HepG2 (cell line): ENCODE measurements around the gene SLC25A28. TPM values are rescaled to one million over a fixed set of nuclear protein-coding genes. Genes with fewer than 3 reads are reported as not detected.
A peak's percentile ranks its signal among the peaks of the same experiment; 100 is the strongest.

ENCODE experiments used
- HBP1 ChIP-seq: IDR thresholded peaks from 2 replicates; pipeline ENCODE4 v1.6.1; 2016; ENCODE audit warnings: low read depth, control low read depth
- SOX13 ChIP-seq, 3 experiments: fragments of 450-650 bp in 1 of 3; sonication (generic) in 1 of 3; formaldehyde crosslinking in 1 of 3; IDR thresholded peaks in 2 of 3; conservative IDR thresholded peaks in 1 of 3; 2 replicates each; pipeline versions ENCODE4 v1.5.0 to v1.6.1; 2016 to 2020; ENCODE audit warnings: antibody characterized with exemption in 1 of 3, mild to moderate bottlenecking in 1 of 3, missing compliant biosample characterization in 1 of 3, missing genetic modification reagents in 1 of 3, moderate library complexity in 1 of 3
- ZFP36 ChIP-seq: fragments of 150-350 bp; IDR thresholded peaks from 2 replicates; pipeline ENCODE4 v1.6.1; 2018; ENCODE audit warnings: borderline replicate concordance, low read length, low read depth; ENCODE audit not compliant: partially characterized antibody
- ZFYVE20 ChIP-seq: sonication (generic); formaldehyde crosslinking; IDR thresholded peaks from 2 replicates; pipeline ENCODE4 v1.8.0; 2023; ENCODE audit warnings: low read depth, mild to moderate bottlenecking, moderate library complexity, missing genetic modification reagents, borderline replicate concordance
- ZNF317 ChIP-seq: sonication (generic); formaldehyde crosslinking; IDR thresholded peaks from 2 replicates; pipeline ENCODE4 v1.5.0; 2020; ENCODE audit warnings: mild to moderate bottlenecking, missing genetic modification reagents
- ZNF572 ChIP-seq: sonication (generic); formaldehyde crosslinking; IDR thresholded peaks from 2 replicates; pipeline ENCODE4 v1.5.1; 2020; ENCODE audit warnings: mild to moderate bottlenecking, missing genetic modification reagents
- ZNF850 ChIP-seq: sonication (generic); formaldehyde crosslinking; conservative IDR thresholded peaks from 2 replicates; pipeline ENCODE4 v1.9.0; 2021; ENCODE audit warnings: mild to moderate bottlenecking, missing genetic modification reagents
- polyA plus RNA-seq, 8 experiments: library from polyadenylated mRNA; depleted of rRNA in 3 of 8; stranded (reverse) in 7 of 8; unstranded in 1 of 8; fragments of >200 nt; fragmentation: Illumina TruSeq in 4 of 8; extraction: Trizol in 4 of 8; gene quantifications; 2 replicates each; pipeline versions ENCODE4 v1.2.1 to v1.2.3, GENCODE V29; 2011 to 2016; ENCODE audit warnings: low read depth in 4 of 8, missing spikeins in 1 of 8, mixed read lengths in 1 of 8; ENCODE audit not compliant: insufficient read depth in 1 of 8
- total RNA-seq, 5 experiments: library from RNA; depleted of rRNA; stranded (reverse); fragments of >200 nt; fragmentation: Illumina TruSeq; extraction: Trizol; gene quantifications; 2 replicates each; pipeline ENCODE4 v1.2.3, GENCODE V29; 2016; ENCODE audit warnings: low read depth in 1 of 5
- TF ChIP-seq, protein P1 (sequence below): sonication (generic); formaldehyde crosslinking; IDR thresholded peaks from 2 replicates; pipeline ENCODE4 v1.4.0; 2020; ENCODE audit warnings: missing genetic modification reagents, mild to moderate bottlenecking, borderline replicate concordance
- TF ChIP-seq, protein P2 (sequence below), 2 experiments: sonication (generic) in 1 of 2; formaldehyde crosslinking in 1 of 2; IDR thresholded peaks; 2 replicates each; pipeline versions ENCODE4 v1.4.0 to v1.6.1; 2018 to 2020; ENCODE audit warnings: missing genetic modification reagents in 2 of 2, borderline replicate concordance in 1 of 2, low read depth in 1 of 2, mild to moderate bottlenecking in 1 of 2, missing biosample characterization in 1 of 2
- TF ChIP-seq, protein P3 (sequence below), 2 experiments: fragments of 450-650 bp in 1 of 2; sonication (generic) in 1 of 2; formaldehyde crosslinking in 1 of 2; IDR thresholded peaks; 2 replicates each; pipeline versions ENCODE4 v1.6.1 to v1.8.0; 2016 to 2022; ENCODE audit warnings: antibody characterized with exemption in 1 of 2, mild to moderate bottlenecking in 1 of 2, missing genetic modification reagents in 1 of 2
- TF ChIP-seq, protein P4 (sequence below): sonication (generic); formaldehyde crosslinking; IDR thresholded peaks from 2 replicates; pipeline ENCODE4 v1.5.0; 2020; ENCODE audit warnings: mild to moderate bottlenecking, low read depth, missing genetic modification reagents, borderline replicate concordance

SLC25A28 gene
- total and polyA plus RNA-seq, 2 of the 13 experiments (the other 11 are each of a cell fraction or from before 2014, with no cell fraction given), result 15.2 to 41.0 TPM

- TF ChIP-seq HBP1 (CRISPR knock-in tag) (peak; percentile 87; the same call in 1 of the 2 replicates), ZNF572 (CRISPR knock-in tag) (peak; percentile 66; the same call in 1 of the 2 replicates), ZFYVE20 (CRISPR knock-in tag) (peak; percentile 87), ZFP36 (no peak), ZNF317 (0 out of 2 replicates have a peak, but pooled peaks have one; percentile 48), SOX13 (IDR thresholded peaks at IDR 0.05) (no peak), SOX13 (CRISPR knock-in tag; conservative IDR thresholded peaks at IDR 0.05 in 1 of 2, IDR thresholded peaks at IDR 0.05 in 1 of 2) (peak in 1 of 2 experiments; percentile 38; a peak in 1 of 4 replicates), ZNF850 (CRISPR knock-in tag) (no peak)
- TF ChIP-seq, protein P1, sequence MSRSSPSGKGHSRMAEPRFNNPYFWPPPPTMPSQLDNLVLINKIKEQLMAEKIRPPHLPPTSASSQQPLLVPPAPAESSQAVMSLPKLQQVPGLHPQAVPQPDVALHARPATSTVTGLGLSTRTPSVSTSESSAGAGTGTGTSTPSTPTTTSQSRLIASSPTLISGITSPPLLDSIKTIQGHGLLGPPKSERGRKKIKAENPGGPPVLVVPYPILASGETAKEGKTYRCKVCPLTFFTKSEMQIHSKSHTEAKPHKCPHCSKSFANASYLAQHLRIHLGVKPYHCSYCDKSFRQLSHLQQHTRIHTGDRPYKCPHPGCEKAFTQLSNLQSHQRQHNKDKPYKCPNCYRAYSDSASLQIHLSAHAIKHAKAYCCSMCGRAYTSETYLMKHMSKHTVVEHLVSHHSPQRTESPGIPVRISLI (CRISPR knock-in tag), result peak; percentile 50; the same call in 1 of the 2 replicates
- TF ChIP-seq, protein P2, sequence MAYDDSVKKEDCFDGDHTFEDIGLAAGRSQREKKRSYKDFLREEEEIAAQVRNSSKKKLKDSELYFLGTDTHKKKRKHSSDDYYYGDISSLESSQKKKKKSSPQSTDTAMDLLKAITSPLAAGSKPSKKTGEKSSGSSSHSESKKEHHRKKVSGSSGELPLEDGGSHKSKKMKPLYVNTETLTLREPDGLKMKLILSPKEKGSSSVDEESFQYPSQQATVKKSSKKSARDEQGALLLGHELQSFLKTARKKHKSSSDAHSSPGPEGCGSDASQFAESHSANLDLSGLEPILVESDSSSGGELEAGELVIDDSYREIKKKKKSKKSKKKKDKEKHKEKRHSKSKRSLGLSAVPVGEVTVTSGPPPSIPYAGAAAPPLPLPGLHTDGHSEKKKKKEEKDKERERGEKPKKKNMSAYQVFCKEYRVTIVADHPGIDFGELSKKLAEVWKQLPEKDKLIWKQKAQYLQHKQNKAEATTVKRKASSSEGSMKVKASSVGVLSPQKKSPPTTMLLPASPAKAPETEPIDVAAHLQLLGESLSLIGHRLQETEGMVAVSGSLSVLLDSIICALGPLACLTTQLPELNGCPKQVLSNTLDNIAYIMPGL (CRISPR knock-in tag; IDR thresholded peaks at IDR 0.05; ENCODE audit: borderline replicate concordance in 1 of 2, low read depth in 1 of 2), result peak in 1 of 2 experiments; percentile 85; a peak in 2 of 4 replicates
- TF ChIP-seq, protein P3, sequence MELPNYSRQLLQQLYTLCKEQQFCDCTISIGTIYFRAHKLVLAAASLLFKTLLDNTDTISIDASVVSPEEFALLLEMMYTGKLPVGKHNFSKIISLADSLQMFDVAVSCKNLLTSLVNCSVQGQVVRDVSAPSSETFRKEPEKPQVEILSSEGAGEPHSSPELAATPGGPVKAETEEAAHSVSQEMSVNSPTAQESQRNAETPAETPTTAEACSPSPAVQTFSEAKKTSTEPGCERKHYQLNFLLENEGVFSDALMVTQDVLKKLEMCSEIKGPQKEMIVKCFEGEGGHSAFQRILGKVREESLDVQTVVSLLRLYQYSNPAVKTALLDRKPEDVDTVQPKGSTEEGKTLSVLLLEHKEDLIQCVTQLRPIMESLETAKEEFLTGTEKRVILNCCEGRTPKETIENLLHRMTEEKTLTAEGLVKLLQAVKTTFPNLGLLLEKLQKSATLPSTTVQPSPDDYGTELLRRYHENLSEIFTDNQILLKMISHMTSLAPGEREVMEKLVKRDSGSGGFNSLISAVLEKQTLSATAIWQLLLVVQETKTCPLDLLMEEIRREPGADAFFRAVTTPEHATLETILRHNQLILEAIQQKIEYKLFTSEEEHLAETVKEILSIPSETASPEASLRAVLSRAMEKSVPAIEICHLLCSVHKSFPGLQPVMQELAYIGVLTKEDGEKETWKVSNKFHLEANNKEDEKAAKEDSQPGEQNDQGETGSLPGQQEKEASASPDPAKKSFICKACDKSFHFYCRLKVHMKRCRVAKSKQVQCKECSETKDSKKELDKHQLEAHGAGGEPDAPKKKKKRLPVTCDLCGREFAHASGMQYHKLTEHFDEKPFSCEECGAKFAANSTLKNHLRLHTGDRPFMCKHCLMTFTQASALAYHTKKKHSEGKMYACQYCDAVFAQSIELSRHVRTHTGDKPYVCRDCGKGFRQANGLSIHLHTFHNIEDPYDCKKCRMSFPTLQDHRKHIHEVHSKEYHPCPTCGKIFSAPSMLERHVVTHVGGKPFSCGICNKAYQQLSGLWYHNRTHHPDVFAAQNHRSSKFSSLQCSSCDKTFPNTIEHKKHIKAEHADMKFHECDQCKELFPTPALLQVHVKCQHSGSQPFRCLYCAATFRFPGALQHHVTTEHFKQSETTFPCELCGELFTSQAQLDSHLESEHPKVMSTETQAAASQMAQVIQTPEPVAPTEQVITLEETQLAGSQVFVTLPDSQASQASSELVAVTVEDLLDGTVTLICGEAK (IDR thresholded peaks at IDR 0.05), result no peak
- TF ChIP-seq, protein P3 (CRISPR knock-in tag; IDR thresholded peaks at IDR 0.05), result peak; percentile 86
- TF ChIP-seq, protein P4, sequence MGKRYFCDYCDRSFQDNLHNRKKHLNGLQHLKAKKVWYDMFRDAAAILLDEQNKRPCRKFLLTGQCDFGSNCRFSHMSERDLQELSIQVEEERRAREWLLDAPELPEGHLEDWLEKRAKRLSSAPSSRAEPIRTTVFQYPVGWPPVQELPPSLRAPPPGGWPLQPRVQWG (CRISPR knock-in tag), result no peak
Measured at GRCh38 chr10:99620711-99621453, 643 bp upstream of the SLC25A28 start (continued).
